Measurements from ENCODE around the gene ATF7.

- TF ChIP-seq CTCF (IDR thresholded peaks at IDR 0.05) (no peak), RAD21 (IDR thresholded peaks at IDR 0.05; ENCODE audit: low read length) (no peak), SMC3 (IDR thresholded peaks at IDR 0.05; ENCODE audit: low read depth, low read length) (no peak)
Observed at GRCh38 chr12:53492188-53492587, 134.0 kb downstream of the ATF7 start.

All from SK-N-SH (cell line).